GM08714 (cell line): ENCODE measurements around the gene TRIM5.

Source experiments
- H3K4me3 ChIP-seq: fragments of 200-500 bp; sonication (Bioruptor generic); 2 replicates; pipeline ENCODE4 v1.5.1; 2014; ENCODE audit warnings: mild to moderate bottlenecking, low read length, inconsistent platforms
- ZNF274 ChIP-seq: IDR thresholded peaks from 2 replicates; pipeline ENCODE4 v1.6.1; 2012; ENCODE audit warnings: mild to moderate bottlenecking, low read depth, low read length

TRIM5 gene

GRCh38 chr11:5620651-5621521 is 64.0 kb downstream of the TRIM5 start:
- TF ChIP-seq ZNF274 = no peak
- no peak overlapping the region for H3K4me3 ChIP-seq

- H3K4me3 ChIP-seq = no peak overlapping the region
- TF ChIP-seq ZNF274 = no peak
Measured at GRCh38 chr11:5618807-5619206, 66.1 kb downstream of the TRIM5 start.
